ENCODE measurements around the gene PSME3. TPM values are rescaled to one million over a fixed set of nuclear protein-coding genes. Genes with fewer than 3 reads are reported as not detected.
"Not testable (repeated sequence)": the region's sequence is repeated elsewhere in the genome, so short reads cannot be mapped to it uniquely, and the experiment has no call there.

Gene PSME3
- total RNA-seq, 1 donor from 2014 or later = 172 TPM

GRCh38 chr17:42871647-42872046 lies 38.5 kb downstream of the PSME3 start:
- H3K36me3 Mint-ChIP-seq (ENCODE audit: low read depth) = peaks cover 3% of the 10 kb centered on the region
- no peak overlapping the region for H3K4me3 Mint-ChIP-seq
- peaks cover 15% of the 10 kb centered on the region for H3K27me3 Mint-ChIP-seq (ENCODE audit: low read depth)
- H3K4me1 Mint-ChIP-seq = no peaks in the 10 kb centered on the region
- H3K9me3 Mint-ChIP-seq = peaks cover 10% of the 10 kb centered on the region
- TF ChIP-seq, protein P1, sequence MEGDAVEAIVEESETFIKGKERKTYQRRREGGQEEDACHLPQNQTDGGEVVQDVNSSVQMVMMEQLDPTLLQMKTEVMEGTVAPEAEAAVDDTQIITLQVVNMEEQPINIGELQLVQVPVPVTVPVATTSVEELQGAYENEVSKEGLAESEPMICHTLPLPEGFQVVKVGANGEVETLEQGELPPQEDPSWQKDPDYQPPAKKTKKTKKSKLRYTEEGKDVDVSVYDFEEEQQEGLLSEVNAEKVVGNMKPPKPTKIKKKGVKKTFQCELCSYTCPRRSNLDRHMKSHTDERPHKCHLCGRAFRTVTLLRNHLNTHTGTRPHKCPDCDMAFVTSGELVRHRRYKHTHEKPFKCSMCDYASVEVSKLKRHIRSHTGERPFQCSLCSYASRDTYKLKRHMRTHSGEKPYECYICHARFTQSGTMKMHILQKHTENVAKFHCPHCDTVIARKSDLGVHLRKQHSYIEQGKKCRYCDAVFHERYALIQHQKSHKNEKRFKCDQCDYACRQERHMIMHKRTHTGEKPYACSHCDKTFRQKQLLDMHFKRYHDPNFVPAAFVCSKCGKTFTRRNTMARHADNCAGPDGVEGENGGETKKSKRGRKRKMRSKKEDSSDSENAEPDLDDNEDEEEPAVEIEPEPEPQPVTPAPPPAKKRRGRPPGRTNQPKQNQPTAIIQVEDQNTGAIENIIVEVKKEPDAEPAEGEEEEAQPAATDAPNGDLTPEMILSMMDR (conservative IDR thresholded peaks at IDR 0.05) = no peak
- DNase-seq (ENCODE audit: low read depth, low spot score) = no peak
- no peak overlapping the region for H3K27ac Mint-ChIP-seq (ENCODE audit: unreplicated experiment)

- H3K27ac Mint-ChIP-seq (ENCODE audit: unreplicated experiment) = no peak overlapping the region
- peaks cover 10% of the 10 kb centered on the region for H3K9me3 Mint-ChIP-seq
- no peaks in the 10 kb centered on the region for H3K4me1 Mint-ChIP-seq
- TF ChIP-seq, protein P1 (conservative IDR thresholded peaks at IDR 0.05) = no peak
- no peak overlapping the region for H3K4me3 Mint-ChIP-seq
- peaks cover 23% of the 10 kb centered on the region for H3K27me3 Mint-ChIP-seq (ENCODE audit: low read depth)
- peaks cover 3% of the 10 kb centered on the region for H3K36me3 Mint-ChIP-seq (ENCODE audit: low read depth)
- no peak for DNase-seq (ENCODE audit: low read depth, low spot score)
Measured at GRCh38 chr17:42872251-42872965, 39.2 kb downstream of the PSME3 start.

DNA sequence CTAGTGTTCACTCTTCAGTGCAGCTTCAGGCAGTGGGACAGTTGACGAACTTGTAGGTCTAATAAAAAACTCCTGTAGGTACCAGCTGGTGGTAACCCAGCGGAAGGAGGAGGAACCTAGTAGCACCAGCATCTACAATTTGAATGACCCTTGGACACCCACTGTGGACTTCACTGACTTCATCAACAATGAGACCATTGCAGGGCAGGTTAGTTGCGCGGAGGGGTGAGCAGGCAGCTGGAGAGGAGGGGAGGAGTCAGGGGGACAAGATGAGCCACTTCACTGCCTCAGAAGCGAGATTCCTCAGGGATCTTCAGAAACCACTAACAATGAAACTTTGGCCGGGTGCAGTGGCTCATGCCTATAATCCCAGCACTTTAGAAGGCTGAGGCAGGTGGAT lies 40.1 kb downstream of the PSME3 start:
- Mint-ChIP-seq H3K4me1 (peaks cover 2% of the 10 kb centered on the region), H3K4me3 (no peak overlapping the region), H3K27me3 (ENCODE audit: low read depth) (peaks cover 32% of the 10 kb centered on the region), H3K9me3 (peaks cover 10% of the 10 kb centered on the region), H3K36me3 (ENCODE audit: low read depth) (peaks cover 3% of the 10 kb centered on the region), H3K27ac (ENCODE audit: unreplicated experiment) (no peak overlapping the region)
- DNase-seq (ENCODE audit: low read depth, low spot score) = no peak
- TF ChIP-seq, protein P1 (conservative IDR thresholded peaks at IDR 0.05) = no peak

GRCh38 chr17:42873932-42874695 lies 40.9 kb downstream of the PSME3 start:
- peaks cover 10% of the 10 kb centered on the region for H3K9me3 Mint-ChIP-seq
- not testable (repeated sequence) for DNase-seq (ENCODE audit: low read depth, low spot score); H3K27ac Mint-ChIP-seq (ENCODE audit: unreplicated experiment); H3K36me3 Mint-ChIP-seq (ENCODE audit: low read depth); H3K4me3 Mint-ChIP-seq; H3K4me1 Mint-ChIP-seq
- peaks cover 40% of the 10 kb centered on the region for H3K27me3 Mint-ChIP-seq (ENCODE audit: low read depth)

DNA sequence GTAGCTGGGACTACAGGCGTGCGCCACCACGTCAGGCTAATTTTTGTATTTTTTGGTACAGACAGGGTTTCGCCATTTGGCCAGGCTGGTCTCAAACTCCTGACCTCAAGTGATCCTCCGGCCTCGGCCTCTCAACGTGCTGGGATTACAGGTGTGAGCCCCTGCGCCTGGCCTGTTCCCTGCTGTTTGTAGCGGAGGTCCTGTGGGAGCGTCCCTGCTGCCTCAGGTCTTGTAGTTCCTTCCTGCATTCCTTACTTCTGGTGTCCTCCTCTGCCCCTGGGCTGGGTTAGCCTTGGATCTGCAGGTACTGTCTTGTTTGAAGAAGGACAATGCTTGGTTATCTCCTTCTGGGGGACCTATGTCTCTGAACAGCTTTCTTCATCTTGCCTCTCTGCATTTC lies 43.8 kb downstream of the PSME3 start:
- TF ChIP-seq, protein P1 (conservative IDR thresholded peaks at IDR 0.05) = no peak
- H3K9me3 Mint-ChIP-seq = no peaks in the 10 kb centered on the region
- no peak overlapping the region for H3K27ac Mint-ChIP-seq (ENCODE audit: unreplicated experiment)
- no peak overlapping the region for H3K4me3 Mint-ChIP-seq
- peaks cover 61% of the 10 kb centered on the region for H3K27me3 Mint-ChIP-seq (ENCODE audit: low read depth)
- no peaks in the 10 kb centered on the region for H3K36me3 Mint-ChIP-seq (ENCODE audit: low read depth)
- no peak for DNase-seq (ENCODE audit: low read depth, low spot score)
- H3K4me1 Mint-ChIP-seq = peaks cover 6% of the 10 kb centered on the region
